RWPE2 (cell line): Measurements from ENCODE around the gene CCDC134.

ENCODE experiments used
- ATAC-seq: fragments of 200-7000 bp; cut with Tn5 transposase; 3 replicates; pipeline ENCODE4 v1.9.1; 2021; ENCODE audit warnings: low read depth
- DNase-seq: peaks from one replicate; pipeline ENCODE4 v3.0.0-alpha.2; 2020; ENCODE audit warnings: low spot score
- H3K27ac ChIP-seq: fragments of 450-650 bp; 2 replicates; pipeline ENCODE4 v1.5.1; 2017; ENCODE audit warnings: mild to moderate bottlenecking; ENCODE audit not compliant: poor library complexity, severe bottlenecking
- H3K27me3 ChIP-seq: fragments of 250-450 bp; sonication (Bioruptor Pico); 2 replicates; pipeline ENCODE4 v1.5.1; 2021; ENCODE audit warnings: mild to moderate bottlenecking, moderate library complexity; ENCODE audit not compliant: insufficient read depth, poor library complexity, severe bottlenecking
- H3K36me3 ChIP-seq: fragments of 250-450 bp; sonication (Bioruptor Pico); 2 replicates; pipeline ENCODE4 v1.5.1; 2020; ENCODE audit warnings: low read depth, mild to moderate bottlenecking, moderate library complexity
- H3K4me1 ChIP-seq: fragments of 250-450 bp; sonication (Bioruptor Pico); 2 replicates; pipeline ENCODE4 v1.5.1; 2021; ENCODE audit warnings: mild to moderate bottlenecking, moderate library complexity; ENCODE audit not compliant: insufficient read depth, poor library complexity, severe bottlenecking
- H3K4me3 ChIP-seq: fragments of 250-450 bp; sonication (Bioruptor Pico); 2 replicates; pipeline ENCODE4 v1.5.1; 2021; ENCODE audit warnings: mild to moderate bottlenecking, moderate library complexity; ENCODE audit not compliant: severe bottlenecking
- H3K9me3 ChIP-seq: fragments of 250-450 bp; sonication (Bioruptor Pico); 2 replicates; pipeline ENCODE4 v1.5.1; 2021; ENCODE audit warnings: mild to moderate bottlenecking, moderate library complexity; ENCODE audit not compliant: severe bottlenecking
- CTCF ChIP-seq: fragments of 450-650 bp; IDR thresholded peaks from one replicate; pipeline ENCODE4 v1.5.1; 2017; ENCODE audit warnings: mild to moderate bottlenecking, moderate library complexity; ENCODE audit not compliant: poor library complexity, severe bottlenecking

CCDC134 gene

GRCh38 chr22:41848468-41848867, 48.0 kb downstream of the CCDC134 start:
- H3K9me3 ChIP-seq: no peaks in the 10 kb centered on the region
- H3K4me1 ChIP-seq: peaks cover 34% of the 10 kb centered on the region
- ATAC-seq (no peak), DNase-seq (no peak)
- H3K4me3 ChIP-seq: no peak overlapping the region
- no peaks in the 10 kb centered on the region for H3K27me3 ChIP-seq
- H3K36me3 ChIP-seq: peaks cover 56% of the 10 kb centered on the region
- no peak for TF ChIP-seq CTCF
- H3K27ac ChIP-seq: no peak overlapping the region

DNA sequence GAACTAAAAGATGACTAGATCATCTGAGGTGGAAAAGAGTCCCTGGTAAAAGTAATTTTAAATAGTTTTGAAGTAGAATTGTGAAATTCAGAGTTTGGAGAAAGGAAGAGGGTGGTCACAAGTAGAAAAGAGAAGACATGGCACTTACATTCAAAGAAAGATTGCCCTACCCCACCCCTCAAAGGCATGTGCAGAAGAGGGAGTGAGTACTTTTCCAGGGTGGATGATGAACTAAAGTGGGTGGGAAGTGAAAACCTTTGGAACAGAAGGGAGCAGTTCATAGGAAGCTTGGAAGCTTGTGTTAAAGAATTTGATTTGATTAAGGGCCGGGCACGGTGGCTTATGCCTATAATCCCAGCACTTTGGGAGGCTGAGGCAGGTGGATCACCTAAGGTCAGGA, 56.0 kb downstream of the CCDC134 start:
- H3K27ac ChIP-seq: peak overlapping the region; percentile 84
- peaks cover 24% of the 10 kb centered on the region for H3K36me3 ChIP-seq
- ATAC-seq (no peak), DNase-seq (no peak)
- TF ChIP-seq CTCF: no peak
- no peak overlapping the region for H3K4me3 ChIP-seq
- peaks cover 50% of the 10 kb centered on the region for H3K4me1 ChIP-seq
- no peaks in the 10 kb centered on the region for H3K27me3 ChIP-seq
- no peaks in the 10 kb centered on the region for H3K9me3 ChIP-seq

DNA sequence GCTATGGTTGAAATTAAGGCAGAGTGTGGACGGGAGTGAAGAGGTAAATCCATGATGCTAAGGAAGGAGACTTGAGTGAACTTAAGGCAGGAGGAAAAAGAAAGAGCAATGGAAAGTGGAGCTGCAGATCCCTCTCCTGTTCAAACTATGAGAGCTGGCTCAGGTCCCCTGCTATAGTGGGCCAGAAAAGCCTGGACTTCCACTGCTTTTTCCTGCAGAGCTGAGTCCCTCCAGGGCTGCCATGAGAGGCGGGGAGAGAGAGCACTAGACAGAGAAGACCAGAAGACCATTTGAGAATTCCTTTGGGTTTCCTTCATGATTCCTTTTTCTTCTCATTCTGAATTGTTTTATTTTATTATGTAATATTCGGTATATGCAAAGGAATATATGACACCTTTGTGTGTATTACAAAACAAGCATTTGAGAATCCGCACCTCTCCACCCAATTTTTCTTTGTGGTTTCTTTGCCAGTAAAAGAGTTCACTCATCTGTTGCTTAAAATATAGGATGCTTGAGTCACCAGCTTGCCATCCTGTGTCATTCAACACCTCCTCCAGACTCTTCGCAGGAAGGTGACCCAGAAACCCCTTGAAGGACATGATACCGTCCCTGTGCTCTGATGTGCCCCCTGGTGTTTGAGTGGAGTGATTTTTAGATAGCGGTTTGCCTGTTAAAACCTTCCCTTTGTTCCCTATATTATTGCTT, 56.8 kb downstream of the CCDC134 start:
- DNase-seq: no peak
- H3K36me3 ChIP-seq: peaks cover 30% of the 10 kb centered on the region
- H3K4me1 ChIP-seq: peaks cover 58% of the 10 kb centered on the region
- H3K27ac ChIP-seq: peak overlapping the region; percentile 84
- peak; percentile 63 for ATAC-seq
- no peaks in the 10 kb centered on the region for H3K9me3 ChIP-seq
- TF ChIP-seq CTCF: peak; percentile 77
- no peaks in the 10 kb centered on the region for H3K27me3 ChIP-seq
- no peak overlapping the region for H3K4me3 ChIP-seq

DNA sequence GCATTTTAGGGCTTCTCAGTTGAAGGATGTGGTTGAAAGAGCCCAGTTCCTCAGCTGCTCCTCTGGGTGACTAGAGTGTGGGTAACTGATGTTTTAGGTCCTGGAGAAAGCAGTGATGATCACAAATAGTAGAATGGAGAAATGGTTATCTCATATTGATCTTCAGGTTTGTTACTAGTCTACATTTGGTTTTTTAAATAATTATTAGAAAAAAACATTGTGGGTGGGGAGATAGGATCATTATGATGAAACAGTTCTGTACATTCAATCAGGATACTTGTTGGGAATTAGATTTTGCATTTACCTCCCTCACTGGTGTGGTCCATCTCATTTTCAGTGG, 57.4 kb downstream of the CCDC134 start:
- peak; percentile 52 for TF ChIP-seq CTCF
- DNase-seq (no peak), ATAC-seq (no peak)
- Histone ChIP-seq H3K9me3 (no peaks in the 10 kb centered on the region), H3K27ac (peak overlapping the region; percentile 84), H3K36me3 (peaks cover 32% of the 10 kb centered on the region), H3K4me1 (peaks cover 61% of the 10 kb centered on the region), H3K4me3 (no peak overlapping the region), H3K27me3 (no peaks in the 10 kb centered on the region)

- no peak overlapping the region for H3K4me3 ChIP-seq
- DNase-seq: no peak
- no peak for ATAC-seq
- peaks cover 46% of the 10 kb centered on the region for H3K4me1 ChIP-seq
- peaks cover 64% of the 10 kb centered on the region for H3K36me3 ChIP-seq
- TF ChIP-seq CTCF: no peak
- H3K27ac ChIP-seq: peak overlapping the region; percentile 27
- no peaks in the 10 kb centered on the region for H3K27me3 ChIP-seq
- H3K9me3 ChIP-seq: no peaks in the 10 kb centered on the region
These were observed 61.7 kb downstream of the CCDC134 start for GRCh38 chr22:41862160-41862529.
